Measurements from ENCODE around the gene ZFP91. TPM values are rescaled to one million over a fixed set of nuclear protein-coding genes. Genes with fewer than 3 reads are reported as not detected.
"Not testable (repeated sequence)": the region's sequence is repeated elsewhere in the genome, so short reads cannot be mapped to it uniquely, and the experiment has no call there.

ZFP91 gene, protein sequence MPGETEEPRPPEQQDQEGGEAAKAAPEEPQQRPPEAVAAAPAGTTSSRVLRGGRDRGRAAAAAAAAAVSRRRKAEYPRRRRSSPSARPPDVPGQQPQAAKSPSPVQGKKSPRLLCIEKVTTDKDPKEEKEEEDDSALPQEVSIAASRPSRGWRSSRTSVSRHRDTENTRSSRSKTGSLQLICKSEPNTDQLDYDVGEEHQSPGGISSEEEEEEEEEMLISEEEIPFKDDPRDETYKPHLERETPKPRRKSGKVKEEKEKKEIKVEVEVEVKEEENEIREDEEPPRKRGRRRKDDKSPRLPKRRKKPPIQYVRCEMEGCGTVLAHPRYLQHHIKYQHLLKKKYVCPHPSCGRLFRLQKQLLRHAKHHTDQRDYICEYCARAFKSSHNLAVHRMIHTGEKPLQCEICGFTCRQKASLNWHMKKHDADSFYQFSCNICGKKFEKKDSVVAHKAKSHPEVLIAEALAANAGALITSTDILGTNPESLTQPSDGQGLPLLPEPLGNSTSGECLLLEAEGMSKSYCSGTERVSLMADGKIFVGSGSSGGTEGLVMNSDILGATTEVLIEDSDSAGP
- polyA plus RNA-seq (ENCODE audit: insufficient read length in 4 of 4), result 10 to 100 TPM; 56.2 to 63.4 (median 60.3) TPM

- peak; percentile 94 to 98 (median 96) for DNase-seq (ENCODE audit: low read depth in 4 of 4, low spot score in 2 of 4)
Observed at GRCh38 chr11:58578635-58579191, at the start of gene ZFP91. ZFP91 (plus strand) TSS chr11:58579063; CDS start chr11:58579282, 219 bp downstream.

- DNase-seq (ENCODE audit: low read depth in 4 of 4, low spot score in 2 of 4), result no peak
Observed at GRCh38 chr11:58530236-58530635, 48.6 kb upstream of the ZFP91 start.

- DNase-seq (ENCODE audit: low read depth in 4 of 4, low spot score in 2 of 4), result no peak
Observed at GRCh38 chr11:58531865-58532341, 47.0 kb upstream of the ZFP91 start.

- DNase-seq (ENCODE audit: low read depth in 4 of 4, low spot score in 2 of 4), result no peak
Observed at GRCh38 chr11:58546841-58547240, 32.0 kb upstream of the ZFP91 start.

DNA sequence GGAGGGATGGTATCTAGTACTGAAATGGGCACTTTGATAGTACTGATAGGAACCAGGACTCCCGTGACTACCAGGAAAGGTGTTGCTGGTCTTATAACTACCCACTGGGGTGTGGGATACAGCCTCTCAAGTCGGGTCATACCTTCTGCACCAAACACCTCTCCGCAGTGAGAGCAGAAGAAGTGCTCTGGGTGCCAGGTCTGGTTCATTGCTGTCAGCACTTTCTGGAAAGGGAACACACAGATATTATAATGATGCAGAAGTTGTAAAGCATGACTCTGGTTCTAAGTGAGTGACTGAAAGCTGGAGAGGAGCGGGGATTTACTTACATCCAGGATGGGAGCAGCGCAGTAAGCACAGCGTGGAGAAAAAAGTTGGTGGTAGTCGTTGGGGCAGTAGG, 29.2 kb upstream of the ZFP91 start:
- DNase-seq (ENCODE audit: low read depth in 4 of 4, low spot score in 2 of 4), result no peak

DNA sequence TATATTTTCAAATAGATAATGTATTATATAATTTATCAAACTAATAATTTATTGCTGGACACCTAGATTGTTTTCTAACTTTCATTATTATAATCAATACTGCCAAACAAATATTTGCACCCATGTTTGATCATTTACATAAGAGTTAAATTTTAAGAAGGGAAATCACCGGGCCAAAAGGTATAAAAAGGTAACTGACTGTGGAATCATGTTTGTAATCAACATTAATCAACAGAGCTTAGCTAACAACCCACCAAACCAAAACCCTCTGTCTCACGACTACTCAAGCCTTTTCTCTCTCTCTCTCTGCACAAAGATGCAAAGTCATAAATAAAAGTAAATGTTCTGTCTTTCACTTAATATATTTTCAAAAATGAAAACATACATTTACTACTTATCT, 18.0 kb upstream of the ZFP91 start:
- DNase-seq (ENCODE audit: low read depth in 4 of 4, low spot score in 2 of 4), result no peak

GRCh38 chr11:58561394-58562098, 17.3 kb upstream of the ZFP91 start:
- no peak for DNase-seq (ENCODE audit: low read depth in 4 of 4, low spot score in 2 of 4)

DNA sequence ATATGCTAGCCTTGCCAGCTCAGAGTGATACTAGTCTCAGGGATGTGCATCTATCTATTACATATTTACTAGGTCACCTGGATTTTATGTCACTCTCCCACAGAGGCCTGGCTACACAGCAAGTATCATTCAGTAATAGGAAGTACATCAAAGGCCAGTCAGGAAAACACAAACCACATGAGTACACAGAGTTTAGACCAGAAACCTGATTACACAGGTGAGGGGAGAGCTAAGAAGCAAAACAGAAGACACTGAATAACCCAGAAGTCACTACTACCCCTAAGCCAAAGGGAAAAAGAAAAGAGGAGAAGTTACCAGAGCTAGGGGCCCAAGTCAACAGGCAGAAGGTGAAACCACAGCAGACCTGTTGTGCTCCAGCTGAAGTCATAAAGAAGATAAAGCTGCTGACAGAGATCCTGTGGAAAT, 16.5 kb upstream of the ZFP91 start:
- DNase-seq (ENCODE audit: low read depth in 4 of 4, low spot score in 2 of 4), result no peak

DNA sequence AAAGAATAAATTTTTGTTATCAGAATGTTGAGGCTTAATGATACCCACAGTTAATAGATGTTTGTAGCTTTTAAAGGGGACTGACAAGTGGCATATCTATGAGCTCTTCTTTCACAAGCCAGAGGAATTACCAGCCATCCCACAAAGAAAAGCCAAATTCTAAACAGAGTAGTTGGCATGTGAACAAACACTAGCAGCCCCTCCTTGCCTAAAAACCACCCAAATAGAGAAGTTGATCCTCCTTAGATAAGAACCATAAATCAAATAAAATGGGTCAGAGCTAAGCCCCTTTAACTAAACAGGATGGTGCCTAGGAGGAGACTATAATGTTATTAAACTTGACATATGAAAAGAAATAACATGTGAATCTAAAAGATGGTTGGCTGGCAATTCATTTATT, 14.6 kb upstream of the ZFP91 start:
- DNase-seq (ENCODE audit: low read depth in 4 of 4, low spot score in 2 of 4), result no peak

DNA sequence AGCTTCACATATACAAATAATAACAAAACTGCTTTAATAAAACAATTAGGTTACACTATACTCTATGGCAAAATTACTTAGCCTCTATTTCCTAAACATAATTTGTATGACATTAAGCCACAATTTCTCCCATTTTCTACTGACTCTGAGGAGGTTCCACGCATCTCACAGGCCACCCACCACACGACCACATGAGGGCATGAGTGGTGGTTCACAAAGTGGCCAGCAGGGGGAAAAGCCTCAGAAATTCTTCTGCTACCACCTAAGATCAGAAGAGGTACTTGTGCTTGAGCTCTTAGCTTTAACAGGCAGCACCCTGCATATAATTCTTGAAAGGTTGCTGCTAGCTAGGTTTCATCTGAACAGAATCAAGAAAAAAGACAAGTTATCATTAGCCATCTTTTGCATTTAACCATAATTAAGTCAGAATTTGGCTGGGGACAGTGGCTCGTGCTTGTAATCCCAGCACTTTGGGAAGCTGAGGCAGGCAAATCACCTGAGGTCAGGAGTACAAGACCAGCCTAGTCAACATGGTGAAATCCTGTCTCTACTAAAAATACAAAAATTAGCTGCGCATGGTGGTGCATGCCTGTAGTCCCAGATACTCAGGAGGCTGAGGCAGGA, 10.9 kb upstream of the ZFP91 start:
- no peak for DNase-seq (ENCODE audit: low read depth in 4 of 4, low spot score in 2 of 4)

DNA sequence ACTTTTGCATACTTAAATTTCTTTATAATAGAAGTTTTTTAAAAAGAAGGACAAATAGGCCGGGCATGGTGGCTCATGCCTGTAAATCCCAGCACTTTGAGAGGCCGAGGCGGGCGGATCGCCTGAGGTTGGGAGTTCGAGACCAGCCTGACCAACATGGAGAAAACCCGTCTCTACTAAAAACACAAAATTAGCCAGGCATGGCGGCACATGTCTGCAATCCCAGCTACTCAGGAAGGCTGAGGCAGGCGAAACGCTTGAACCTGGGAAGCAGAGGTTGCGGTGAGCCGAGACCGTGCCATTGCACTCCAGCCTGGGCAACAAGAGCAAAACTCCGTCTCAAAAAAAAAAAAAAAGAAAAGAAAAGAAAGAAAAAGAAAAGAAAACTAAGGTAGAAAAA, 6.0 kb upstream of the ZFP91 start:
- DNase-seq (ENCODE audit: low read depth in 4 of 4, low spot score in 2 of 4), result not testable (repeated sequence)

- no peak for DNase-seq (ENCODE audit: low read depth in 4 of 4, low spot score in 2 of 4)
Observed at GRCh38 chr11:58573451-58574104, 5.3 kb upstream of the ZFP91 start.

GRCh38 chr11:58574881-58575280, 4.0 kb upstream of the ZFP91 start:
- DNase-seq (ENCODE audit: low read depth in 4 of 4, low spot score in 2 of 4), result no peak

GRCh38 chr11:58575377-58576020, 3.4 kb upstream of the ZFP91 start, which contains the start of gene LPXN:
LPXN (minus strand) TSS chr11:58575856; CDS start chr11:58575772, 84 bp downstream.
- no peak for DNase-seq (ENCODE audit: low read depth in 4 of 4, low spot score in 2 of 4)

DNA sequence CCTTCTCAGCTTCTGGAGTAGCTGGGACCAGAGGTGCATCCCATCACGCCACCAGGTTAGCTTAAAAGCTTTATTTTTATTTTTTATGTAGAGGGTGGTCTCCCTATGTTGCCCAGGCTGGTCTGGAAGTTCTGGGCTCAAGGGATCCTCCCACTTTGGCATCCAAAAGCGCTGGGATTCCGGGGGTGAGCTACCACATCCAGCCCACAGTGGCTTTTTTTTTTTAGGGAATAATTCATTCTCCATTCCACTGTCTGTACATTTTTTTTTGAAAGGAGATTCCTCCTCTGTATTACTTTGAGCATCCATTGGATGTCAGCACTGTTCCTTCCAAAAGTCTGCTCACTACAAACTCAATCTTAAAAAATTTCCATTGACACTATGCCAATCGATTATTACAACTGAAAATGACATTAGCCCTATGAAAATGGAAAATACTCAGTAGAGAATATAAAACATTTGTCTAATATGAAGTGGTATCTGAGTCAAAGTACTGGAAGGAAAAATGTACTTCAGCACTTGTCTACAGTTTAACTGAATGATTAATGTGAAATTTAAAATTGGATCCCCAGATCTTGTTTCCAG, 1.9 kb upstream of the ZFP91 start:
- DNase-seq (ENCODE audit: low read depth in 4 of 4, low spot score in 2 of 4), result peak in 1 of 4 donors; percentile 15

DNA sequence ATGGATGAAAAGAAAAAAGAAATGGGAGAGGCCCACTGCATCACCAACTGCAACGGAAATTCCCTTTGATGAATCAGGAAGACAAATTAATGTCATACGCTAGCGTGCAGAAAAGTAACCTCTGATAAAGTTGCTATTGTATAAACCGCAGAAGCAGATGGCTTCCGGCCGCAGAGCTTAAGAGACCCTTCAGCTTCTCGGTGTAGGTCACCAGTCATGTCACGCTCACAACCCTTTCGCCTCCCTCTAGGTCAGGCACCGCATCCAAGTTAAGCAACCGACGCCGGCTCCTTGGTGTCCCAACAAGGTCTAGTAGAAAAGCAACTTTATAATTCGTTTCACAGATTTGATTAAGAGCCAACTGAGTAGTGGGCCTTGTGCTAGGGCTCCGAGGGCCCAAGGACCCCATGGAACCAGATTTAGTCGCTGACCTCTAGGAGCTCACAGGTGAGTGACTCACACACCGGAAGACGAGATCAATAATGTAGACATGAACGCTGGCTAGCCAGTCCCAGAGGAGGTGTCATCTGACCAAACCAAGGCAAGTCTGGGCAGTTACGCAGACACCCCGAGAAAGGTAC, 1.2 kb upstream of the ZFP91 start:
- DNase-seq (ENCODE audit: low read depth in 4 of 4, low spot score in 2 of 4), result peak in 1 of 4 donors; percentile 31

DNA sequence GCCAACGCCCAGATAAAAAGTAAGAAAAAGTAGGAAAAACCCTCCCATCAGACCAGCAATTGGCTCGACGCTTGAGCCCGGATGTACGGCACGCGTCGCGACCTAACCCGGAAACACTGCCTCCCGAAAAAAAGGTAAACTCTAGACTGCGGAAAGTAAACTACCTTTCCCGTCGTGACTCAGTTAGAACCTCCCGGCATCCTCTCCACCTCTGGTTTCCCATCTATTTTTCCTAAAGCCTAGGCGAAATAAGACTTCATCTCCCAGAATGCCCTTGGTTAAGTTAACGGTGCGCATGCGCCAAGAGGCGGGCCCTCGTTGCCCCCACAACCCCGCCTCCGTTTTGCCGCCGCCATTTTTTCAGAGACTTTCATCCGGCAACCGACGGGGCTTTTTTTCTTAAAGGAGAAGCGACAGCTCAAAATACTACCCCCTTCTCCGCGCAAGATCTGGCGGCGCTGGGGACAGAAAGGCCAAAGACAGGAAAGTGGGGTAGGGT, 678 bp upstream of the ZFP91 start:
- DNase-seq (ENCODE audit: low read depth in 4 of 4, low spot score in 2 of 4), result peak; percentile 96 to 98 (median 96)

Data from left renal cortex interstitium (tissue), 4 donors.